ENCODE data around the gene NOD2.

DNA sequence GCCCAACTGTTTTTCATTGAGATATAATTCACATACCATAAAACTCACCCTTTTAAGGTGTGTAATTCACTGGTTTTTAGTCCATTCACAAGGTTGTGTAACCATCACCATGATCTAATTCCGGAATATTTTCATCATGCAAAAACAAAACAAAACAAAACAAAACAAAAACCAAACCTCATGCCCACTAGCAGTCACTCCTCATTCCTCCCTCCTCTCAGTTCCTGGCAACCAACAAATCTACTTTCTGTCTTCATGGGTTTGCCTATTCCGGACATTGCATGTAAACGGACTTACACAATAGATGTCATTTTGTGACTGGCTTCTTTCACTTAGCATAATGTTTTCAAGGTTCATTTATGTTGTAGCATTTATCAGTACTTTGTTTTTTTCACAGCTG lies 4.5 kb upstream of the NOD2 start:
- no peak for TF ChIP-seq POLR2A (IDR thresholded peaks at IDR 0.05)
- TF ChIP-seq, protein P1, sequence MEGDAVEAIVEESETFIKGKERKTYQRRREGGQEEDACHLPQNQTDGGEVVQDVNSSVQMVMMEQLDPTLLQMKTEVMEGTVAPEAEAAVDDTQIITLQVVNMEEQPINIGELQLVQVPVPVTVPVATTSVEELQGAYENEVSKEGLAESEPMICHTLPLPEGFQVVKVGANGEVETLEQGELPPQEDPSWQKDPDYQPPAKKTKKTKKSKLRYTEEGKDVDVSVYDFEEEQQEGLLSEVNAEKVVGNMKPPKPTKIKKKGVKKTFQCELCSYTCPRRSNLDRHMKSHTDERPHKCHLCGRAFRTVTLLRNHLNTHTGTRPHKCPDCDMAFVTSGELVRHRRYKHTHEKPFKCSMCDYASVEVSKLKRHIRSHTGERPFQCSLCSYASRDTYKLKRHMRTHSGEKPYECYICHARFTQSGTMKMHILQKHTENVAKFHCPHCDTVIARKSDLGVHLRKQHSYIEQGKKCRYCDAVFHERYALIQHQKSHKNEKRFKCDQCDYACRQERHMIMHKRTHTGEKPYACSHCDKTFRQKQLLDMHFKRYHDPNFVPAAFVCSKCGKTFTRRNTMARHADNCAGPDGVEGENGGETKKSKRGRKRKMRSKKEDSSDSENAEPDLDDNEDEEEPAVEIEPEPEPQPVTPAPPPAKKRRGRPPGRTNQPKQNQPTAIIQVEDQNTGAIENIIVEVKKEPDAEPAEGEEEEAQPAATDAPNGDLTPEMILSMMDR (IDR thresholded peaks at IDR 0.05): no peak
- TF ChIP-seq EP300 (IDR thresholded peaks at IDR 0.05): no peak

Data from suprapubic skin (tissue), 3 donors.